ENCODE data around the gene MTNR1A.

GRCh38 chr4:186536285-186536684 lies 19.1 kb downstream of the MTNR1A start:
- no peak for TF ChIP-seq CTCF (IDR thresholded peaks at IDR 0.05)
- no peak for TF ChIP-seq POLR2A (IDR thresholded peaks at IDR 0.05)
